ENCODE measurements around the gene TCEANC2.

DNA sequence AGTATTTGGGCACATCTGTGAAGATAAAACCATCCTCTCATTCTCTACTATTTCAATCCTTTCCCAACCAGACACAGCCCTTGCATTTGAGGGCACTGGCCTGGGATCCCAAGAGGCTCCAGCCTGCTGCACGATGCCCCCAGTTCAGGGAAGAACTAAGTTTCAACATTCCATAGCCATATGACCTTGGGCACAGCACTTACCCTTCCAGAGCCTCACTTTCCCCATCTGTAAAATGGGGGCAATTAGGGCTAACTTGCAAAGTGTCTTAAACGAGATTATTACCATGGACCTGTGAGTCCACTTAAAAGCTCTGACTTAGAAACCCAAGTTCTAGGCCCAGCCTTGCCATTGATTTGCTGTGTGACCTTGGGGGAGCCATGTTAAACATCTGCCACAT lies 76.5 kb downstream of the TCEANC2 start:
- TF ChIP-seq POLR2A (IDR thresholded peaks at IDR 0.05), result no peak
- TF ChIP-seq, protein P1, sequence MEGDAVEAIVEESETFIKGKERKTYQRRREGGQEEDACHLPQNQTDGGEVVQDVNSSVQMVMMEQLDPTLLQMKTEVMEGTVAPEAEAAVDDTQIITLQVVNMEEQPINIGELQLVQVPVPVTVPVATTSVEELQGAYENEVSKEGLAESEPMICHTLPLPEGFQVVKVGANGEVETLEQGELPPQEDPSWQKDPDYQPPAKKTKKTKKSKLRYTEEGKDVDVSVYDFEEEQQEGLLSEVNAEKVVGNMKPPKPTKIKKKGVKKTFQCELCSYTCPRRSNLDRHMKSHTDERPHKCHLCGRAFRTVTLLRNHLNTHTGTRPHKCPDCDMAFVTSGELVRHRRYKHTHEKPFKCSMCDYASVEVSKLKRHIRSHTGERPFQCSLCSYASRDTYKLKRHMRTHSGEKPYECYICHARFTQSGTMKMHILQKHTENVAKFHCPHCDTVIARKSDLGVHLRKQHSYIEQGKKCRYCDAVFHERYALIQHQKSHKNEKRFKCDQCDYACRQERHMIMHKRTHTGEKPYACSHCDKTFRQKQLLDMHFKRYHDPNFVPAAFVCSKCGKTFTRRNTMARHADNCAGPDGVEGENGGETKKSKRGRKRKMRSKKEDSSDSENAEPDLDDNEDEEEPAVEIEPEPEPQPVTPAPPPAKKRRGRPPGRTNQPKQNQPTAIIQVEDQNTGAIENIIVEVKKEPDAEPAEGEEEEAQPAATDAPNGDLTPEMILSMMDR (IDR thresholded peaks at IDR 0.05), result no peak
